Measurements from ENCODE around the gene AKIRIN2.

Gene AKIRIN2

GRCh38 chr6:87728706-87729105 is 26.7 kb upstream of the AKIRIN2 start:
- Histone ChIP-seq H3K4me2 (ENCODE audit: low read depth, low read length) (no peak overlapping the region), H4K20me1 (ENCODE audit: insufficient read depth, low read length) (no peaks in the 10 kb centered on the region), H3K27me3 (replicated peaks; ENCODE audit: insufficient read depth, low read length) (no peaks in the 10 kb centered on the region), H3F3A (ENCODE audit: insufficient read depth, low read length) (peaks cover 16% of the 10 kb centered on the region), H3K36me3 (replicated peaks; ENCODE audit: insufficient read depth, low read length) (no peaks in the 10 kb centered on the region), H2AFZ (ENCODE audit: low read length) (no peak overlapping the region), H3K4me3 (ENCODE audit: low read length) (no peak overlapping the region), H3K9ac (ENCODE audit: low read length) (no peak overlapping the region), H3K9me3 (replicated peaks; ENCODE audit: insufficient read depth, low read length) (no peaks in the 10 kb centered on the region), H3K27ac (ENCODE audit: low read length) (no peak overlapping the region), H3K79me2 (ENCODE audit: low read length) (no peaks in the 10 kb centered on the region), H3K9me2 (replicated peaks; ENCODE audit: insufficient read depth, low read length) (no peaks in the 10 kb centered on the region), H3K4me1 (ENCODE audit: low read length) (peaks cover 22% of the 10 kb centered on the region)
- no peak for DNase-seq
- TF ChIP-seq EZH2phosphoT487 (IDR thresholded peaks at IDR 0.05; ENCODE audit: low read length) (no peak), EZH2 (optimal IDR thresholded peaks at IDR 0.05; ENCODE audit: low read depth, low read length) (no peak)
- TF ChIP-seq, protein P1, sequence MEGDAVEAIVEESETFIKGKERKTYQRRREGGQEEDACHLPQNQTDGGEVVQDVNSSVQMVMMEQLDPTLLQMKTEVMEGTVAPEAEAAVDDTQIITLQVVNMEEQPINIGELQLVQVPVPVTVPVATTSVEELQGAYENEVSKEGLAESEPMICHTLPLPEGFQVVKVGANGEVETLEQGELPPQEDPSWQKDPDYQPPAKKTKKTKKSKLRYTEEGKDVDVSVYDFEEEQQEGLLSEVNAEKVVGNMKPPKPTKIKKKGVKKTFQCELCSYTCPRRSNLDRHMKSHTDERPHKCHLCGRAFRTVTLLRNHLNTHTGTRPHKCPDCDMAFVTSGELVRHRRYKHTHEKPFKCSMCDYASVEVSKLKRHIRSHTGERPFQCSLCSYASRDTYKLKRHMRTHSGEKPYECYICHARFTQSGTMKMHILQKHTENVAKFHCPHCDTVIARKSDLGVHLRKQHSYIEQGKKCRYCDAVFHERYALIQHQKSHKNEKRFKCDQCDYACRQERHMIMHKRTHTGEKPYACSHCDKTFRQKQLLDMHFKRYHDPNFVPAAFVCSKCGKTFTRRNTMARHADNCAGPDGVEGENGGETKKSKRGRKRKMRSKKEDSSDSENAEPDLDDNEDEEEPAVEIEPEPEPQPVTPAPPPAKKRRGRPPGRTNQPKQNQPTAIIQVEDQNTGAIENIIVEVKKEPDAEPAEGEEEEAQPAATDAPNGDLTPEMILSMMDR (IDR thresholded peaks at IDR 0.05; ENCODE audit: low read length): no peak

- H4K20me1 ChIP-seq (ENCODE audit: insufficient read depth, low read length): no peaks in the 10 kb centered on the region
- H3K27ac ChIP-seq (ENCODE audit: low read length): peak overlapping the region; percentile 72; the same call in 1 of the 2 replicates
- H3K27me3 ChIP-seq (replicated peaks; ENCODE audit: insufficient read depth, low read length): no peaks in the 10 kb centered on the region
- H3K36me3 ChIP-seq (replicated peaks; ENCODE audit: insufficient read depth, low read length): no peaks in the 10 kb centered on the region
- 0 out of 2 replicates have a peak overlapping the region, but pooled peaks have one; percentile 6 for H3K4me3 ChIP-seq (ENCODE audit: low read length)
- TF ChIP-seq EZH2phosphoT487 (IDR thresholded peaks at IDR 0.05; ENCODE audit: low read length) (no peak), EZH2 (optimal IDR thresholded peaks at IDR 0.05; ENCODE audit: low read depth, low read length) (no peak)
- TF ChIP-seq, protein P1 (IDR thresholded peaks at IDR 0.05; ENCODE audit: low read length): no peak
- DNase-seq: peak; percentile 85
- H3K9me2 ChIP-seq (replicated peaks; ENCODE audit: insufficient read depth, low read length): no peaks in the 10 kb centered on the region
- no peaks in the 10 kb centered on the region for H3K79me2 ChIP-seq (ENCODE audit: low read length)
- peak overlapping the region; percentile 6; the same call in 1 of the 2 replicates for H3K9ac ChIP-seq (ENCODE audit: low read length)
- H3F3A ChIP-seq (ENCODE audit: insufficient read depth, low read length): peaks cover 20% of the 10 kb centered on the region
- H2AFZ ChIP-seq (ENCODE audit: low read length): peak overlapping the region; percentile 30; the same call in 1 of the 2 replicates
- H3K4me1 ChIP-seq (ENCODE audit: low read length): peaks cover 35% of the 10 kb centered on the region
- peak overlapping the region; percentile 53 for H3K4me2 ChIP-seq (ENCODE audit: low read depth, low read length)
- no peaks in the 10 kb centered on the region for H3K9me3 ChIP-seq (replicated peaks; ENCODE audit: insufficient read depth, low read length)
These were observed 23.2 kb upstream of the AKIRIN2 start for GRCh38 chr6:87724983-87725811.

GRCh38 chr6:87723170-87724078 is 21.4 kb upstream of the AKIRIN2 start:
- peak; percentile 85 for DNase-seq
- no peak for TF ChIP-seq EZH2phosphoT487 (IDR thresholded peaks at IDR 0.05; ENCODE audit: low read length)
- TF ChIP-seq, protein P1 (IDR thresholded peaks at IDR 0.05; ENCODE audit: low read length): no peak
- TF ChIP-seq EZH2 (optimal IDR thresholded peaks at IDR 0.05; ENCODE audit: low read depth, low read length): no peak
- Histone ChIP-seq H3K79me2 (ENCODE audit: low read length) (no peaks in the 10 kb centered on the region), H3K9ac (ENCODE audit: low read length) (no peak overlapping the region), H3K4me1 (ENCODE audit: low read length) (peaks cover 35% of the 10 kb centered on the region), H3K27me3 (replicated peaks; ENCODE audit: insufficient read depth, low read length) (no peaks in the 10 kb centered on the region), H3F3A (ENCODE audit: insufficient read depth, low read length) (peaks cover 20% of the 10 kb centered on the region), H3K27ac (ENCODE audit: low read length) (no peak overlapping the region), H3K9me3 (replicated peaks; ENCODE audit: insufficient read depth, low read length) (no peaks in the 10 kb centered on the region), H3K4me2 (ENCODE audit: low read depth, low read length) (peak overlapping the region; percentile 35; the same call in 1 of the 2 replicates), H3K36me3 (replicated peaks; ENCODE audit: insufficient read depth, low read length) (no peaks in the 10 kb centered on the region), H3K4me3 (ENCODE audit: low read length) (no peak overlapping the region), H4K20me1 (ENCODE audit: insufficient read depth, low read length) (no peaks in the 10 kb centered on the region), H2AFZ (ENCODE audit: low read length) (peak overlapping the region; percentile 16), H3K9me2 (replicated peaks; ENCODE audit: insufficient read depth, low read length) (no peaks in the 10 kb centered on the region)
